ENCODE results near the gene GRIN3B.

- TF ChIP-seq CTCF (IDR thresholded peaks at IDR 0.05) (no peak), REST (IDR thresholded peaks at IDR 0.05; ENCODE audit: low read depth, low read length) (no peak), JUND (IDR thresholded peaks at IDR 0.05) (no peak)
Observed at GRCh38 chr19:1017115-1017905, 17.1 kb downstream of the GRIN3B start.
